GM12875 (cell line): ENCODE measurements around the gene OR5K3.
"Not testable (repeated sequence)": the region's sequence is repeated elsewhere in the genome, so short reads cannot be mapped to it uniquely, and the experiment has no call there.

Experiments used
- H3K4me3 ChIP-seq: one replicate; pipeline ENCODE4 v1.5.1; 2011; ENCODE audit warnings: low read depth, low read length, control low read depth
- TF ChIP-seq, protein P1 (sequence below): IDR thresholded peaks from 2 replicates; pipeline ENCODE4 v1.5.1; 2011; ENCODE audit warnings: low read depth, mild to moderate bottlenecking, control low read depth, inconsistent platforms, low read length, moderate library complexity, borderline replicate concordance; ENCODE audit not compliant: insufficient read depth

The OR5K3 gene

DNA sequence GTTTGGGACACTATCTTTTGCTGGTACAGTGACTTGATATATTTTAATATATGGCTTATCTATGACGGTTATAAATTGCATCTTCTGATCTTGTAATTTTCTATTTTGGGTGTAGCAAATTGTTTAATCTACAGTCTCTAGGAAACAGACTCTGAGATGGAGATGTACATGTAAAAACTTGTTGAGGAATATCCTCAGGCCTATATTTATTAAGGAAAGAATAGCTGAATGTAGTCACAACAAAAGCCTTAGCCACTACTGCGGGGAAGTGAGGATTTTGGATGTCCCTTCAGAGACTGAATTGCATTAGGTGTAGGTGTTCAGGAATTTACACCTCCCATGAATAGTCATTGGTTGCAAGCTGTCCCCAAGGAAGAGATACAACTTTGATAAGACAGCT lies 13.8 kb upstream of the OR5K3 start:
- TF ChIP-seq, protein P1, sequence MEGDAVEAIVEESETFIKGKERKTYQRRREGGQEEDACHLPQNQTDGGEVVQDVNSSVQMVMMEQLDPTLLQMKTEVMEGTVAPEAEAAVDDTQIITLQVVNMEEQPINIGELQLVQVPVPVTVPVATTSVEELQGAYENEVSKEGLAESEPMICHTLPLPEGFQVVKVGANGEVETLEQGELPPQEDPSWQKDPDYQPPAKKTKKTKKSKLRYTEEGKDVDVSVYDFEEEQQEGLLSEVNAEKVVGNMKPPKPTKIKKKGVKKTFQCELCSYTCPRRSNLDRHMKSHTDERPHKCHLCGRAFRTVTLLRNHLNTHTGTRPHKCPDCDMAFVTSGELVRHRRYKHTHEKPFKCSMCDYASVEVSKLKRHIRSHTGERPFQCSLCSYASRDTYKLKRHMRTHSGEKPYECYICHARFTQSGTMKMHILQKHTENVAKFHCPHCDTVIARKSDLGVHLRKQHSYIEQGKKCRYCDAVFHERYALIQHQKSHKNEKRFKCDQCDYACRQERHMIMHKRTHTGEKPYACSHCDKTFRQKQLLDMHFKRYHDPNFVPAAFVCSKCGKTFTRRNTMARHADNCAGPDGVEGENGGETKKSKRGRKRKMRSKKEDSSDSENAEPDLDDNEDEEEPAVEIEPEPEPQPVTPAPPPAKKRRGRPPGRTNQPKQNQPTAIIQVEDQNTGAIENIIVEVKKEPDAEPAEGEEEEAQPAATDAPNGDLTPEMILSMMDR: no peak
- no peak overlapping the region for H3K4me3 ChIP-seq

DNA sequence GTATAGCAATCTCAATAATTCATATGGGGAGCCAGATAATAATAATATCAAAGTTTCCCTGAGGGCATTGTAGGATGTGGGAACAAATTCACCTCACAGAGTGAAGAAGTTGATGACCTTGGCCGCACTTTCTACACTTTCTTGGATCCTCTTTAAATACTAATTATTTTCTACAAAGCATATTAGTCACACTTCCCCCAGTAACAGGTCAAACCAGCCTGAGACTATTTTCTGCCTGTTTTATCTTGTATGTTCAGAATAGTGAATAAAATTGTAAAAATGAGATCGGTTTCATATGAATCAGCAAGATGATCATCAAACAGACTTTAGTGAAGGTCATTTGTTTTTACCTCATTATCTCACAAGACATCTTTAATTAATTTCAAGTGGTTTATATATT lies 2.3 kb upstream of the OR5K3 start:
- TF ChIP-seq, protein P1: no peak
- H3K4me3 ChIP-seq: no peak overlapping the region

DNA sequence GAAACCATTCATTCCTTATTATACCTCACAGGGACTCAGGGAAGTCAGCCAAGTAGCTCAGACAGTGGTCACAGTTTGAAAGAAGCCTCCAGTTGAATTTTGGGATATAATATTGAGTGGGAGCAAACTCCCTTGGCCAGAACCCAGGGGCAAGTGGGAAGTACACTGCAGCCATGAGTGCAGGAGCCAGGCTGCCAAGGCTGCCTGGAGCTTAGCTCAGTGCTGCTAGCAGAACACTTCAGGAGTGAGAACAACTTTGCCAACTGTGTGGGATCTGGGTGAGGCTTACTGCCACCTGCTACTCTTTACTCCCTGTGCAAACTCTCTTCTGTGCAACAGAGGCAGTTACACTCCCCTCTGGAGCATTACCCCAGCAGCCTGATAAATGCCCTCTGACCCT lies 4.6 kb downstream of the OR5K3 start:
- no peak overlapping the region for H3K4me3 ChIP-seq
- TF ChIP-seq, protein P1: no peak

DNA sequence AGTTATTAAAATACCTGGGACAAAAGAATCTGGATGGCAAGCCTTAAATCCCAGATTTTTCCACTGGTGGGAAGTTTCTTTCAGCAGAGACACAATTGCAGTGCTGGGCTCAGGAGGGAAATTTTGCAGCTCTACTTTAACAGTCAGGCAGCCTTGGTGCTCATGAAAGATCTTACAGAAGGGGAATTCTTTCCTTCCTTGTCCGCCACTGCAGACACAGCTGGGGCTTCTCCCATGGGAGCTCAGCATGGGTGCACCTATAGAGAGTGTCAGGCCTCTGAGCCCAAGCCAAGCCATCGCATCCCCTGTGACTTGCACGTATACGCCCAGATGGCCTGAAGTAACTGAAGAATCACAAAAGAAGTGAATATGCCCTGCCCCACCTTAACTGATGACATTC lies 6.0 kb downstream of the OR5K3 start:
- H3K4me3 ChIP-seq: not testable (repeated sequence)

DNA sequence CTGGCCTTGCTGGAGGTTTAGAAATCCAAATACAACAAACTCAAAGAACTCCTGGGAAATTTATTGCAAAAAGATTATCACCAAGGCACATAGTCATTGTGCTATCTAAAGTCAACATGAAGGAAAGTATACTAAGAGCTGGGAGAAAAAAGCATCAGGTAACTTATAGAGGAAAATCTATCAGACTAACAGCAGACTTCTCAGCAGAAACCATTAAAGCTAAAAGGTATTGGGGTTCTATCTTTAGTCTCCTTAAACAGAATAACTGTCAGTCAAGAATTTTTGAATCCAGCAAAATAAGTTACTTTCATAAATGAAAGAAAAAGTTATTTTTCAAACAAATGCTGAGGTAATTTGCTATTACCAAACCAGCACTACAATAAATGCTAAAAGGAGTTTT lies 8.0 kb downstream of the OR5K3 start:
- TF ChIP-seq, protein P1: no peak
- H3K4me3 ChIP-seq: no peak overlapping the region

GRCh38 chr3:98402507-98402906 lies 12.0 kb downstream of the OR5K3 start:
- TF ChIP-seq, protein P1: no peak
- H3K4me3 ChIP-seq: no peak overlapping the region

- TF ChIP-seq, protein P1: no peak
- no peak overlapping the region for H3K4me3 ChIP-seq
Measured at GRCh38 chr3:98404010-98404409, 13.5 kb downstream of the OR5K3 start.

DNA sequence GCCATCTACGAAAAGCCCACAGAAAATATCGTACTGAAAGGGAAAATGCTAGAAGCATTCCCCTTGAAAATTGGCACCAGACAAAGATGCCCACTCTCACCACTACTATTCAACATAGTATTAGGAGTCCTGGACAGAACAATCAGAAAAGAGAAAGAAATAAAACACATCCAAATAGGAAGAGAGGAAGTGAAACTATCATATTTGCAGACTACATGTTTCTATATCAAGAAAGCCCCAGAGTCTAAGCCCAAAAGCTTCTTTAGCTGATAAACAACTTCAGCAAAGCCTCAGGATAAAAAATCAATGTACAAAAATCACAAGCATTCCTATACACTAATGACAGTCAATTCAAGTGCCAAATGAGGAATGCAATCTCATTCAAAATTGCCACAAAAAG lies 15.6 kb downstream of the OR5K3 start:
- no peak overlapping the region for H3K4me3 ChIP-seq
- TF ChIP-seq, protein P1: no peak
